HG03025 (cell line): ENCODE data around the gene KIF19.

Experiments used
- ATAC-seq: cut with Tn5 transposase; IDR thresholded peaks from one replicate; pipeline ENCODE4 v1.9.1; 2021; ENCODE audit warnings: mild to moderate bottlenecking, moderate library complexity; ENCODE audit not compliant: unreplicated experiment, low FRiP score

The KIF19 gene

DNA sequence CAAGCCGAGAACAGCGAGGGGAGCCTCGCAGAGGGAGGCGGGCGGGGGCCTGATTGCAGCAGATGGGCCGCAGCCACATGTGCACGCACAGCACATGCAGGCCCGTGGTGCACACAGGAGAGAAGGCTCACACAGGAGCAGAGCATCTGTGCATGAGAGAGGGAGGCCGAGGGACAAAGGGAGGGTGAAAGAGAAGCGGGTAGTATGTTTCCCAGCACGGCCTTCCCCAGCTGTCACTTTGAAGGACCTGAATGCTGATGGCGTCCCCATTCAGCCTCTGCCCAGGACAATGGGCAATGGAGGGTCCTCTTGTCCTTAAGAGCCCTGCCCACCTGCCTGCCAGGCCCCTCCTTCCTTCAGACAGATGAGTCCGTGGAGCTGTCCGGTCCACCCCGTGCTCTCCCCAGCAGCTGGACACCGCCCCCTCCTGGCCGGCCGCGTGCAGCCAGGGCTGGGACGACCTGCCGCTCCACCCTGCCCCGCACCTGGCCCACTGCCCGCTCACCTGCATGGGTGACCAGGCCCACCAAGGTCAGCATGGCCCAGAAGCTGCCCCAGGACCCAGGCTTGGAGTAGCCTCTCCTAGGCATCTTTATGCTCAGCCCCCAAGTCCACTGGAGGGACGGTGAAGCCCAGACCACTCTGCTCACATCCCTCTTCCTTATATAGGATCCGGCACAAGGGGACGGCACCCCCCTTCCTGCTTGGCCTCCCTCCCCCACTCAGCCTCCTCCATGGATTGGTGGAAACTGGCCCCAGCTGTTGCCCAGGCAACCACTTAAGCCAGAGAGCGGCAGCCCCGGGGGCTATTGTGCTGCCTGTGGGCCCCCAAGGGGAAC is 35.4 kb downstream of the KIF19 start, which contains the start of gene BTBD17:
BTBD17 (minus strand) TSS at position 639 of the 839 bp plus-strand sequence; CDS start at position 590, 49 bp downstream.
- ATAC-seq = no peak

DNA sequence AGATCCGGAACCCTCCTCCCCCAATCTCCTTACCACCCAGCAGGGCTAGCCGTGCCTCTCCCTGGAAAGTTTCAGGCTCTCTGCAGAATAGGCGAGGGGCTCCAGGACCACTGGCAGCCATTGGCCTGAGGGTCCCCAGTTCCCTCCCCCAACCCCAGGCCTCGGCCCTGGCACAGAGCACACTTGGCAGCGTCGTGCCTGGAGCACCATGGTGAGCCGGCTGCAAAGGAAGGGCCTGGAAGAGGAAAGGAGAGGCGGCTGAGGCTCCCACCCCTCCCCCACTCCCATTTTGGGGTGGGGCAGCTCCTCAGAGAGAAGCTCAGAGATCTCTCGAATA is 36.0 kb downstream of the KIF19 start:
- ATAC-seq = no peak

DNA sequence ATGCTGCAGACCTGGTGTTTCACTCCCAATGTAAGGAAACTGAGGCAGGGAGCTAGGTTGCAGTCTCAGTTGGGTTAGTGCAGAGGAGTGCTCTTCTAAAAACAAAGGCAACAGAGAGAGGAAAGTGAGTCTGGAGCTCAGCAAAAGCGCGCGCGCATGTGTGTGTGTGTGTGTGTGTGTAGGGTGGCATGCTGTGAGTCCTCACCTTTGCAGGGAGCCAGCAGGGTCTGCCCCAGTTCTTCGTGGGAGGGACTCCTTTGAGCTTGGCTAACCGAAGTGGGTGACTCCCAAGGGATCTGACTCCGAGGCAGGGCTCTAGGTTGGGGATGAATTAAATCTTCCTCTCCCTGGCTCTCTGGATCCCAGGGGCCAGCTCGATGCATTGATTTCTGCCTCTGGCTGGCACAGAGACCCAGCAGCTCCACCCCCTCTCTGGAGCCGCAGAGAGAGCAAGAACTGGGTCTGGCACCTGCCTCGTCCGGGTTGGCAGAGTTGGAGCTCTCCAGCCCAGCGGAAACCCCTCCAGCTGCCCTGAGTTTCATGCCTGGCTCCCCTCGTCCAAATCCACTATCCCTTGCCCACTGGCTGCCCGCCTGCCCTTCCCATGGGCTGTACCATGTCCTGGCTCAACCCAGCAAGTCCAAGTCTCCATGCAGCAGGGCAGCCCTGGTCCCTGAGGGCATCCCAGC is 36.9 kb downstream of the KIF19 start:
- ATAC-seq = no peak

DNA sequence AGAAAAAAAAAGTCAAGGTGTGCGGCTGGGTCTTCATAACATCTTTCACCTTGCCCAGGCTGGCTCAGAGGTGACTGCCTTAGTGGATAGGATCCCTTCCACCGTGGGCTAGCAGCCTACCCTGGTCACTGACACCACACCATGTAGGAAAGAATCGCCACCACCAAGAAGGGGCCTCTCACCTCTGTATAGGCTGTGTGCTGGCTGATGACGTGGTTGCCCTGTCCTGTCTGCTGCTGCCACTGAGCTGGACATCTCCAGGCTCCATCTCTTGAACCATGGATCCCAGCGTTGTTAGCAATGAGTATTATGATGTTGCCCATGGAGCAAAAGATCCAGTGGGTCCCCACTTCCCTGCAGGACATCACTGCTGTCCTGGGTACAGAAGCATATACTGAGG is 41.2 kb downstream of the KIF19 start, which contains the start of gene GPR142:
GPR142 (plus strand) TSS at position 301 of the 400 bp plus-strand sequence. CDS start 2,035 bp downstream, outside the sequence.
- ATAC-seq = no peak

DNA sequence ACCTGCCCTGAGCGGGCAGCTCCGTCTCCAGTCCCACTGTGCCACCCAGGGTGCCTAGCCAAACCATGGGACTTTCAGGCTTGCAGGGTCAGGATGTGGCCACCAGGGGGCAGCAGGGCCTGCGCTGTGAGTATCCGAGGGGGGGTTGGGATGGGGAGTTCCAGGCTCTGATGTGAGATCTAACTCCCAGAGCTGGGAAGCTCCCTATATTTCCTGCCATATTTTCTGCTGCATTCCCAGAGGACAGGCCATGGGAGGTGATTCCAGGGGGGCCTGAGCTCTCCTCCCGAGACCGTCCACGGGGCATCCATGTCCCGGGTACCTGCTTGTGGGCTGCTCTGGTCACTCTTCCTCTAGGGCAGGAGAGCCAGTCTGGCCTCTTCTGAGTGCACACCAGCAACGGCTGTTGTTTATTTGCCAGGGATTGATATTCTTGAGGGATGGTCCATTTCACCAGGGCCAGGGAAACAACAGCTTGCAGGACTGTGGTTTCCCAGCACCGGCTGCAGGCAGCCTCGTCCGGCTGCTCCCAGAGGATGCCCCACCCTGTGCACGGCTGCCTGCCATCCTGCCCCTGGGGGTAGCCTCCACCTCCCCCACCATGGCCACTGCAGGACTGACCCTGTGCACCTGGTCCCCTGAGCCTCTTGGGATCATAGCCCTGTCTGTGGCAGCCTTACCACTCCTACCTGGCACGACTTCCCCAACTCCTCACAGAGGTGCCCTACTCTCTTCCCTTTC is 42.5 kb downstream of the KIF19 start:
- ATAC-seq = no peak

DNA sequence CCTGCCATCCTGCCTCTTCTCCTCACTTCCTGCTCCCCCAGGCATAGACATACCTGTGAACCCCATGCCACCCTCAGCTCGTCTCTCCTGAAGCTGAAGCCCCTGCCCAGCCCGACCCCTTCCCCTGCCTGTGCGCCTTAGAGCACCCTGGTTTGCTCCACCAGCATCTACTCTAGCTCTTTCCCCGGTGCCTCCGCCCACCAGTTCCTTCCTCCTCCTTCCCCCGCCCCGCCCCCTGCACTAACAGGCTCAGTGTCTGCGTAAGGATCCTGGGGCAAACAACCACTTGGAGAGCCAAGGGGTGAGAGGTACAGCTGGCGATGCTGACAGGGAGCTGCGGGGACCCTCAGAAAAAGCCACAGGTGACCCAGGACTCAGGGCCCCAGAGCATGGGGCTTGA is 43.2 kb downstream of the KIF19 start:
- no peak for ATAC-seq

DNA sequence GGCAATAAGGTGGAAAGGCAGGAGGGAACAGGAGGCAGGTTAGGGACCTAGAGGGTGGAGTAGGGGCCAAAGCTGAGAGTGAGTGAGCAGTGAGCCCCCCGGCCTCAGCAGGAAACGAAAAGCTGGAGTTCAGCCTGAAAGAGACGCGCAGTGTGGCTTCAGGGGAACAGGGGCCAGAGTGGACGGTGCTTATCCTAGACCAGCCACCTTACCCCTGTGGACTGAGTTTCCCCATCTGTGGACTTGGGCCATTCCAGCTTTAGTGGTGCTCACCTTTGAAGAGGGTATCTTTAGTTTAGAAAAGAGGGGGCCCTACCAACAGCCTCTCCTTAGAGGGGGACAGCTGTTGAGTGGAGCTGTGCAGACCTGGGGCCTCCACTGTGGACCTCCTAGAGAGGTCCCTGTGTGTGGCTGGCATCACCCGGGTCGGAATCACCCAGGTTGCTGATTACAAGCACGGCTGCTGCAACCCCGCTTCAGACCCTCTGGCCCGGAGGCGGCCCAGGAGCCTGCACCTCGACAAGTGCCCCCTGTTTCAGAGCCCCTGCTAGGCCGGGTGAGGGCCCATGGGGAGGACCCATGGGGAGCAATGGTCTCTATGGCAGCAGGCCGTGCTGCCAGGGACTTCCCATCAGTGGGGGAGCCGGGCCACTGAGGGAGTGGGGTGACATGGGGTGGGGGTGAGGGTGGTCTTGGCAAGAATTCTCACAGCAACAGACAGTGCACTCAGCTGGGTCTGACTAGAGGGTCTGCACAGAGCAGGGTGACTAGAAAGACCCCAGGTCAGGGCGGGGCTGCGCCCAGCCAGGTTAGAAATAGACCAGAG is 43.9 kb downstream of the KIF19 start:
- no peak for ATAC-seq

DNA sequence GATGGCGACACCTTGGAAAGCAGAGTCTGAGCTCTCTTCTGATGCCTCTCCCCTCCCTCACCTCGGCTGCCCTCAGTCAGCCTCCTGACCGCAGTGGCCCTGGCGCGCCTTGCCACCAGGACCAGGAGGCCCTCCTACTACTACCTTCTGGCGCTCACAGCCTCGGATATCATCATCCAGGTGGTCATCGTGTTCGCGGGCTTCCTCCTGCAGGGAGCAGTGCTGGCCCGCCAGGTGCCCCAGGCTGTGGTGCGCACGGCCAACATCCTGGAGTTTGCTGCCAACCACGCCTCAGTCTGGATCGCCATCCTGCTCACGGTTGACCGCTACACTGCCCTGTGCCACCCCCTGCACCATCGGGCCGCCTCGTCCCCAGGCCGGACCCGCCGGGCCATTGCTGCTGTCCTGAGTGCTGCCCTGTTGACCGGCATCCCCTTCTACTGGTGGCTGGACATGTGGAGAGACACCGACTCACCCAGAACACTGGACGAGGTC is 45.7 kb downstream of the KIF19 start:
- no peak for ATAC-seq

DNA sequence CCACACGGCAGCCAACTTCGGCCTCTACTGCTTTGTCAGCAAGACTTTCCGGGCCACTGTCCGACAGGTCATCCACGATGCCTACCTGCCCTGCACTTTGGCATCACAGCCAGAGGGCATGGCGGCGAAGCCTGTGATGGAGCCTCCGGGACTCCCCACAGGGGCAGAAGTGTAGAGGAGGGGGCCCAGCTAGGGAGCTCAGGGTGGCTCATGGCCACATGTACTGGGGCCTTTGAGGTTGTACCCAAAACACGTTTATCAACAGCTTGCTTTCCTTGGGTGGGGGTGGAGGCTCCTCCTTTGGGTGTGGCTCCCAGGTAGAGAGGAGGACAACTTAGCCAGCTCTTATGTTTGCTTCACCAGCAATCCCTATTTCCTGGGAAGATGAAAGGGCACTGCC is 46.4 kb downstream of the KIF19 start:
- ATAC-seq = no peak

DNA sequence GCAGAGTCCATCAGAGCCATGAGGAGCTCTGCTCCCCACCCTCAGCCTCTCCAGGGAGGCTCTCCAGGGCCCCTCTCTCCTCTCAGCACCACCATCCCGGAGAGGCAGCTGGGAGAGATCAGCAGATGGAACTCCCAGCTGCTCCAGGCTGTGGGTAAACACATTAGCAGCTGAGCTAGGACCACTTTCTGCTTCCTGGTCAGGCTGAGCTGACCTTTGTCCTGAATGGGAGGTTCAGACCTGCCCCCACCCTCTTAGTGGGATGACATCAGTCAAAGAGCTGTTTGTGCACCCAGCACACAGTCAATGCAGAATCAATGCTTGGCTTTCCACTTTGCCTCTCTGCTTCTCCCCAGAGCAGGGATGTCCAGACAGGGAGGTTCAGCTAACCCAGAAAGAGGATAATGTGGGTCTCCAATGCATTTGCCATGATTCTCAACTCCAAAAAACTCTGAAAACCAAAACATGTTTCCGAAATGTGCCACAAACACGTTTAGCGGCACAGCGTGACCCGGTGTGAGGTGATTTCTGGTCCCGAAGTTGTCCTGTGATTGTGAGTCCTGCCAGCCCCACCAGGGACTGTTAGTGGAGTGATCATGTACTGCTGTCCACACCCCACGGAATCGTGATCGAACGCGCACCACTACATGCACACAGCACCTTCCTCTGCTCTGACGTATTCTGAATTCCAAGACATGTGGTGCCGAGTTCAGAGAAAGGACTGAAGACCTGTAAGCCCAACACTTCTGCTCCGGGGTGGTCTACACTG is 48.0 kb downstream of the KIF19 start:
- no peak for ATAC-seq

DNA sequence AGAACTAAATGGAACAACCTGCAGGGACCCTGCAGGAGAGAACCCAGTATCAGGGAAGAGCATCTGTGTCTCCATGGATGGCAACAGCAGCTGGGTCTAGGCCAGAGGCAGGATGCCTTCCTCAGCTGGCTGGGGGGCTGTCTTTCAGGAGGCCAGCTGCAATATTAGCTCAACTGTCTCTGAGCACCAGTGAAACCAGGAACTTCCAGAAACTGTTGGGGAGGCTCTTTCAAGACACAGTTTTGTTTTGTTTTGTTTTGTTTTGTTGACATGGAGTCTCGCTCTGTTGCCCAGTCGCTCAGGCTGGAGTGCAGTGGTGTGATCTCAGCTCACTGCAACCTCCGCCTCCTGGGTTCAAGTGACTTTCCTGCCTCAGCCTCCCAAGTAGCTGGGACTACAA is 48.8 kb downstream of the KIF19 start:
- ATAC-seq = no peak

DNA sequence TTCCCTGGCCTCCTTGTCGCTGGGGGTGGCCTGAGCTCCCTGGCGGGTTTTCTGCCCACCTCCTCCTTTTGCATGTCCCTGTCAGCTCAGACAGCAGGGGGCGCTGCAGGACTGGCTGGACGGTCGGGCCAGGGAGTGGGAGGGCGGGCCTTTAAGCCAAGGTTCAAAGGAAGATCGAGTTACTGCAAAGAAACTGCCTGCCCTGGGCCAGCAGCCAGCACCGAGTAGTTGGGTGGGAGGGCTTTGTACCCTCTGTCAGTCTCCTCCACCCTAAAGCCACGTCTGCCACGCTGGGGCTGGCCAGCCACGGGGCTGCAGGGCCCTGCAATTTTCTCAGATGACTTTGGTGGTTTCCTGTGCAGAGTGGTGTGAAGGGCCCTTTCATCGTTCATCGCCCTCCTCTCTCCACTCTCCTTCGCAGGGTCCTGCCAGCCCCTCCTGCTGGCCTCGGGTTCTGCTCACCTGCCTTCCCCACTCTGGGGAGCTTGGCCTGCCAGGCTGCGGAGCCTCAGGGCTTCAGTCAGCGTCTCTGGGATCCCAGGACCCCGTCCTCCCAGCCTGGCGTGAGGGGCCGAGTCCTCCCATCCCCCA is 53.6 kb downstream of the KIF19 start:
- ATAC-seq = no peak

DNA sequence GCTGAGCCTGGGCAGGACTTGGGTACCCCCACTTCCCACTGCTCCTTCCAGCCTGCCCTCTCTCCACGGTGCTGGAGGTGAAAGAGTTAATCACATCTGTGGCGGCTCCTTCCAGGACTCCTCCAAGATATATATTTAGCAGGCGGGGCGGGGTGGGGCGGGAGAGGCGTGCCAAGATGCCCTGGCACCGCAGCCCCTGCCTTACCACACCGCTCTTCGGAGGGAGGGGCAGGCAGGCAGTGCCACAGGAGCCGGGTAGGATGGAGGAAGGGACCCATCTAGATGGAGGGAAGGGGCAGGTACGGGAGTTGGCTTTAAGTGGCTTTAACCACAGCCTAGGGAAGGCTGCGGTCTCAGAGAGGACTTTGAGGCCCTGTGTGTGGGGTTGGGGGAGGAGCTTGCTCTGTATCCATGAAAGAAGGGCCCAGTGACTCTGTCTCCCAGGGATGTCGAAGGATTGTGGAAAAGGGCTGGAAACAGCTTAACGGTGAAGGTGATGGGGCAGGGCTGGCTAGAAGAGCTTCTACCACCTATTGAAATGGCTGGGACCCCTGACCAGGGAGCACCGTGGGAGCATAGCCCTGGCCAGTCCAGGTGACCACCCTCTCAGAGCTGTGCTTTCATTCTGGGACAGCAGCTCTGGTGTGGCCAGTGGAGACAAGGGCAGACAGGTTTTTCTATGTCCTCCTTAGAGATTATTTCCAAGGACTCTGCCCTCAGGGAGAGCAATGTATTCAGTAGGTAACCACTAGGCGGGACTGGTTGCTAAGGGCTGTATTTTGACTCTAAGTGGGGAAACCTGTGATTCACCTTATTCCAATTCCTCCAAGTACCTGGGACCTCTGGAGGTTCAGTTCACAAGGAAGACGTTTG is 54.3 kb downstream of the KIF19 start:
- ATAC-seq = no peak

DNA sequence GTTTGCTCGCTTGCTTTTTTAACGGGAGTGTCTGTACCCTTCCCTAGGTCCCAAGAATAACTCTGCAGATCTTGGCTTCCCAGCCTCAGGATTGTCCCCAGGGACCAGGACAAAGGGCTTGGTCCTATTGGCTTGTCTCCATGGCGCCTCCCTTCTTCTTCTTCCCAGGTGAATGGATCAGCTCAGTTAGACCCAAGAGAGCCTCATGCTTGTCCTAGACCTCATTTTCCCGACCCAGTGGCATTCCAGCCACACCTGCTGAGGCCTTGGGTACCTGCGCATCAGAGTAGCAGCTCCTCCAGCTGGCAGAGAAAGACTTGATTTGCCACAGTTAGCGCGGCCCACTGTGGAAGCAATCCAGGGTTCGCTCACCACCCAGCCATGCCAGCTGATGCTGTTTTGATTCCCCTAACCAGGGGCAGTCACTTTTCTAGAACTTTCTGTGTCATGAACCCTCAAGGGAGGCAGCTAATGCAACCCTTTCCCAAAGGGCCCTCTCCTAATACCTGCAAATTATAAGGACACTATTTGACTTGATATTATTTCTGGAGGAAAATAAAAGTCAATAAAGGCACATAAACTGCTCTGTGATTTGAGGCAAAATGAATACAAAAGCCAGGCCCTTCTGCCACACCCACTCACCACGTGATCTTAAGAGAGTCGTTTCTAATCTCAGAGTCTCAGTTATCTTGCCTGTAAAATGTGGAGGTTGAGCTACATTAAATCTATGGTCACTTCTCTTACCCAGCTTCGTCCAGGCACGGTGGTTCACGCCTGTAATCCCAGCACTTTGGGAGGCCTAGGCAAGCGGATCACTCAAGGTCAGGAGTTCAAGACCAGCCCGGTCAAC is 55.2 kb downstream of the KIF19 start:
- ATAC-seq = no peak

DNA sequence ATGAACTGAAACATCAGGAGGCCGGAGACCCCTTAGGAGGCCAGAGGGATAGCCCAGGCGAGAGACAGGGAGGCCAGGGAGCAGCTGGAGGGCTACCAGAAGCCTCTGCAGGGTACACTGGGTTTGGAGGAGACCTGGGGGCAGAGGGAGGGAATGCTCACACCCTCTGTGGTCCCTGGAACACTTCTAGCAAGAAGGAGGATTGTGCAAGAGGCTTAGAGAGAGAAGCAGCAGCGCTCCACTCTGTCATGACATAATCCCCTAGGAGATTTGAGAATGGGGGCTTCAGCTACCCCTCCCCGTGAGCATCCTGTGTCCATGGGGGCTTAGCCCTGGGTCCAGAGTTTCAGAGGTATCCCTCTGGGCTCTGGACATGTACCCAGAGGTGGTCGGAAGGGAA is 57.1 kb downstream of the KIF19 start:
- no peak for ATAC-seq

DNA sequence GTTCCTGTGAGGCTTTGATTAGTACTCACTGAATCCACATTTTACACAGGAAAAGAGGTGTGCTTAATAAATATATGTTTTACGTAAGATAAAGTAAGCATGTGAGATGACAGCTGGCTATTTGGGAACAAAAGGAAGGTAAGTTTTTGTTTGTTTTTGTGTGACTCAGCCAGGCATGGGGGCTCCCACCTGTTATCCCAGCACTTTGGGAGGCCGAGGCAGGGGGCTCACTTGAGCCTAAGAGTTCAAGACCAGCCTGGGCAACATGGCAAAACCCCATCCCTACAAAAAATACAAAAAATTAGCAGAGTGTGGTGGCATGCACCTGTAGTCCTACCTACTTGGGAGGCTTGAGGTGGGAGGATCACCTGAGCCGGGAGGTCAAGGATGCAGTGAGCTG is 59.2 kb downstream of the KIF19 start:
- no peak for ATAC-seq

DNA sequence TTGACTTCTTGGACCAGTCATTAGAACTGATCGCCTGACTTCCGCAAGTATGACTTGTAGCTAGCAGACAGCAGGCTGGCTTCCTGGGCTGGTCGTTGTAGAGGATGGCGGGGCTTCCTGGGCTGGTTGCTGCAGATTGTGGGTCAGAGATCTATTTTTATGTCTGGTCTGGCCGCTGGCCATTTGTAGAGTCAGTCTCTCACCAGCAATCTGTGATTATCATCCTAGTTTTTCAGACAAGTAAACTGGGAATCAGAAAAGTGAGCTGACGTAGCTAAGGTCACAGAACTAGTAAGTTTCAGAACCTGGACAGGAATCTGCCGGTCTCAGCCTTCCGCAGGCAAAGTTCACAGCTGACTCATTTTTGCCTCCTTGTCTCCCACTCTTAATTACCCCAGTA is 60.4 kb downstream of the KIF19 start:
- no peak for ATAC-seq
